DOHH2 (cell line): ENCODE measurements around the gene PAX3.

Experiments used
- H3F3A ChIP-seq: fragments of 200-600 bp; sonication (generic), shearing (Covaris generic); 2 replicates; pipeline ENCODE4 v1.6.0; 2016; ENCODE audit warnings: antibody characterized with exemption, mild to moderate bottlenecking; ENCODE audit not compliant: control insufficient read depth, insufficient read depth
- H3K27ac ChIP-seq: fragments of 200-600 bp; sonication (generic); 2 replicates; pipeline ENCODE4 v1.5.1; 2014; ENCODE audit warnings: low read depth, mild to moderate bottlenecking, low read length, moderate library complexity
- H3K27me3 ChIP-seq: fragments of 200-600 bp; sonication (generic); 2 replicates; pipeline ENCODE4 v1.6.1; 2014; ENCODE audit warnings: mild to moderate bottlenecking, low read length, mixed read lengths; ENCODE audit not compliant: control insufficient read depth
- H3K36me3 ChIP-seq: fragments of 200-600 bp; sonication (generic); 2 replicates; pipeline ENCODE4 v1.6.1; 2014; ENCODE audit warnings: mild to moderate bottlenecking, low read length, moderate library complexity, mixed read lengths; ENCODE audit not compliant: control insufficient read depth
- H3K4me1 ChIP-seq: fragments of 200-600 bp; sonication (generic); 2 replicates; pipeline ENCODE4 v1.6.1; 2014; ENCODE audit warnings: mild to moderate bottlenecking, low read length, mixed read lengths; ENCODE audit not compliant: control insufficient read depth
- H3K4me2 ChIP-seq: fragments of 200-600 bp; sonication (generic); 2 replicates; pipeline ENCODE4 v1.6.0; 2014; ENCODE audit warnings: mild to moderate bottlenecking, low read length, moderate library complexity
- H3K4me3 ChIP-seq: fragments of 200-600 bp; sonication (generic); 2 replicates; pipeline ENCODE4 v1.5.1; 2014; ENCODE audit warnings: mild to moderate bottlenecking, low read length, mixed read lengths
- H3K79me2 ChIP-seq: fragments of 200-600 bp; sonication (generic); 2 replicates; pipeline ENCODE4 v1.6.1; 2014; ENCODE audit warnings: mild to moderate bottlenecking, low read length, mixed read lengths; ENCODE audit not compliant: control insufficient read depth
- H3K9me2 ChIP-seq: fragments of 200-600 bp; sonication (generic); replicated peaks from 2 replicates; pipeline ENCODE4 v1.6.1; 2014; ENCODE audit warnings: mild to moderate bottlenecking, low read length, mixed read lengths; ENCODE audit not compliant: control insufficient read depth
- H3K9me3 ChIP-seq: fragments of 200-600 bp; sonication (generic); 2 replicates; pipeline ENCODE4 v1.6.1; 2014; ENCODE audit warnings: antibody characterized with exemption, low read length, mixed read lengths; ENCODE audit not compliant: control insufficient read depth, insufficient read depth
- H4K20me1 ChIP-seq: fragments of 200-600 bp; sonication (generic); 2 replicates; pipeline ENCODE4 v1.6.0; 2014; ENCODE audit warnings: low read depth, mild to moderate bottlenecking, antibody characterized with exemption, low read length, moderate library complexity; ENCODE audit not compliant: control insufficient read depth, insufficient read depth
- CTCF ChIP-seq: fragments of 200-600 bp; sonication (generic); IDR thresholded peaks from one replicate; pipeline ENCODE4 v1.5.1; 2014; ENCODE audit warnings: antibody characterized with exemption, mild to moderate bottlenecking, low read depth, low read length; ENCODE audit not compliant: poor library complexity, severe bottlenecking
- EZH2phosphoT487 ChIP-seq: fragments of 200-600 bp; sonication (generic); IDR thresholded peaks from 2 replicates; pipeline ENCODE4 v1.6.1; 2017; ENCODE audit warnings: borderline replicate concordance, mild to moderate bottlenecking, antibody characterized with exemption, low read length, moderate library complexity, mixed read lengths

Gene PAX3

GRCh38 chr2:222318712-222319585 lies 20.2 kb upstream of the PAX3 start:
- Histone ChIP-seq H3K79me2 (no peaks in the 10 kb centered on the region), H3K27ac (no peak overlapping the region), H3K9me2 (no peaks in the 10 kb centered on the region), H3K4me2 (peak overlapping the region; percentile 99), H3K27me3 (peaks cover 54% of the 10 kb centered on the region), H4K20me1 (no peaks in the 10 kb centered on the region), H3K9me3 (no peaks in the 10 kb centered on the region), H3F3A (no peaks in the 10 kb centered on the region), H3K4me3 (peak overlapping the region; percentile 86), H3K4me1 (peaks cover 10% of the 10 kb centered on the region), H3K36me3 (no peaks in the 10 kb centered on the region)
- TF ChIP-seq EZH2phosphoT487 (no peak), CTCF (peak; percentile 30)

GRCh38 chr2:222318026-222318711 lies 19.4 kb upstream of the PAX3 start:
- H3K27me3 ChIP-seq = peaks cover 56% of the 10 kb centered on the region
- H3K27ac ChIP-seq = no peak overlapping the region
- H3K36me3 ChIP-seq = no peaks in the 10 kb centered on the region
- TF ChIP-seq CTCF = peak; percentile 57
- TF ChIP-seq EZH2phosphoT487 = no peak
- no peaks in the 10 kb centered on the region for H3K9me2 ChIP-seq
- H3F3A ChIP-seq = no peaks in the 10 kb centered on the region
- peak overlapping the region; percentile 86 for H3K4me3 ChIP-seq
- no peaks in the 10 kb centered on the region for H3K9me3 ChIP-seq
- peaks cover 10% of the 10 kb centered on the region for H3K4me1 ChIP-seq
- H4K20me1 ChIP-seq = no peaks in the 10 kb centered on the region
- no peaks in the 10 kb centered on the region for H3K79me2 ChIP-seq
- H3K4me2 ChIP-seq = peak overlapping the region; percentile 99

GRCh38 chr2:222315443-222316121 lies 16.8 kb upstream of the PAX3 start:
- H3K27ac ChIP-seq = no peak overlapping the region
- H3K36me3 ChIP-seq = no peaks in the 10 kb centered on the region
- no peaks in the 10 kb centered on the region for H3F3A ChIP-seq
- TF ChIP-seq CTCF = peak; percentile 63
- no peak for TF ChIP-seq EZH2phosphoT487
- H3K79me2 ChIP-seq = no peaks in the 10 kb centered on the region
- H3K9me2 ChIP-seq = no peaks in the 10 kb centered on the region
- peaks cover 48% of the 10 kb centered on the region for H3K27me3 ChIP-seq
- no peak overlapping the region for H3K4me2 ChIP-seq
- peaks cover 10% of the 10 kb centered on the region for H3K4me1 ChIP-seq
- H3K9me3 ChIP-seq = no peaks in the 10 kb centered on the region
- H4K20me1 ChIP-seq = no peaks in the 10 kb centered on the region
- no peak overlapping the region for H3K4me3 ChIP-seq
